G401.6 (cell line): ENCODE data around the gene CAV1.
"Not testable (repeated sequence)": the region's sequence is repeated elsewhere in the genome, so short reads cannot be mapped to it uniquely, and the experiment has no call there.

Experiments
- FAIRE-seq: peaks from 2 replicates; lab custom pipeline; 2012; peaks lifted over from hg19 to GRCh38; lab: Jason Lieb, UNC

CAV1 gene

GRCh38 chr7:116583653-116584052 is 58.8 kb downstream of the CAV1 start:
- FAIRE-seq, result no peak

DNA sequence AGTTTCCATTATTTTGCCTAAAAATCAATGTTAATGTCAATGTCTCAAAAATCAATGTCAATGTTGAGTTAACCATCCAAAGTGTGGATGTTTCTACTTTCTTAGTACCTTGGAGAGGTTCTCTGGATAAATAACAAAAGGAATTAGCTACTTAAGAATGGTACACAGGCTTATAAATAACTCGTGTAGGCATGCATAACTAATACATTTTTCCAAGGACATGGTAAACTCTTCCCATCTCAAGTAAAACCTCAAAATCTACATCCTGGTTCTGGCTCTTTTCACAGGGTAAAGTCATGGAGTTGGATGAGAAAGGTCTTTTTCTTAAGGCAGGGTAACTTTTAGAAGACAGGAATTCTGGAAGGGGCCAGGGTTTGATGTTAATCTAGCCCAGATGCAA is 59.9 kb downstream of the CAV1 start:
- no peak for FAIRE-seq

- no peak for FAIRE-seq
These were observed 60.6 kb downstream of the CAV1 start for GRCh38 chr7:116585392-116585791.

- no peak for FAIRE-seq
These were observed 61.1 kb downstream of the CAV1 start for GRCh38 chr7:116585967-116586366.

GRCh38 chr7:116587200-116587599 is 62.4 kb downstream of the CAV1 start:
- not testable (repeated sequence) for FAIRE-seq

DNA sequence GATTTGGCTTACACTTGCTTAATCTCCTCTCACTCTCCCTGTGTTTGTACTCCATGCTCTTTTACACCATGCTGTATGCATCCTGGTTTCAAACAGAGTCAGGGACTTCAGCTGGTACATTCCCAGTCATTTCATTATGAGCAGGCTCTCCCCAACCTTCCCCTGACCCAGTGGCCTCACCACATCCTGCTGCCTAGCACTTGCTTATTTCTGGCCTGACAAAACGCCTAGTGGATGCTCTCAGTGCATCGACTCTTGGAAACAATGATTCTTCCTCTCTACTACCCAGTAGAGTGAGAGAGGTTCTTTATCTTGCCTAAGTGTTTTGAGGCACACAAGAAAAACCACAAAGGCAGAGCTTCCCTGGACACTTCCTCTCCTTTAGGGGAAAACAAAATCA is 63.4 kb downstream of the CAV1 start:
- no peak for FAIRE-seq

DNA sequence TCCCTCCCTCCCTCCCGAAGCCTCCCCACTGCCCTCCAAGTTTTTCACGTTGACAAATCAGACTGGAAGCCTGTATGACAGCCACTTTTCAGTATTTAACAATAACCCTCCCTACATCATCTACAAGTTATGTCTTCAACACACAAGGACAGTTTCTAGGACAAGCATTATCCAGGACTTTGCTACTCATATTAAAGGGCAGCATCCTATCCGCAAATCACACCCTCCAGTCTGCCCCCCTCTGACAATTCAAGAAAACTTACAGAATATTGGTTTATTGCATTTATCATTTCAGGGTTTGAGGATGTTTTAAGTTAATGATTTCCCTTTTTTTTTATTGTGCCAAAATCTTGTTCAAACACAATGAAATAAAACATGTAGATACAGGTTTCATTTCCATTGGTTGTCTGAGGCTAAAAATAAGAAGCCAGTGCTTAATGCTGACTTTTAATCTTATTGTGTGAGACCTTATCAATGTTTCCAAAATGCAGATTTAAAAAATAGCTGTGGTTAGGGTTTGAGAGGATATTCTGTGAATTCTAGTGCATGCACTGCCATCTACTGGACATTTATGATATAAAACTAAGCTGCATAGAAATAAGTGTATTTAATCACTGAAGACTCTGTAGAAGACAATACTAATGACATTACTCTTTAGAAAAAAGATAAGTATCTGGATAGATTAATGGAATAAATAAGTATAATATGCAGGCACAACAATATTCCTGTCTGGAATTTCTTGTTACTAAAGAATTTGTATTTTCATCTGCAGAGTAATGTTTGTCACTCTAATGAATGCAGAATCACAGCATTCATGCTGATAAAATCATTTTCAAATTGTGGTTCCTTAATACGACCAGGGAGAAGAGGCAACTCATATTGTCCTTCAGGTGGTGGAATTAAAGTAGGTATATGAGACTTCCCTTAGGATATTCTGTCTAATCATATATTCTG is 64.1 kb downstream of the CAV1 start:
- peak; percentile 80 for FAIRE-seq

GRCh38 chr7:116591202-116592040 is 66.6 kb downstream of the CAV1 start:
- peak; percentile 36 for FAIRE-seq

- no peak for FAIRE-seq
These were observed 67.2 kb downstream of the CAV1 start for GRCh38 chr7:116592041-116592355.

DNA sequence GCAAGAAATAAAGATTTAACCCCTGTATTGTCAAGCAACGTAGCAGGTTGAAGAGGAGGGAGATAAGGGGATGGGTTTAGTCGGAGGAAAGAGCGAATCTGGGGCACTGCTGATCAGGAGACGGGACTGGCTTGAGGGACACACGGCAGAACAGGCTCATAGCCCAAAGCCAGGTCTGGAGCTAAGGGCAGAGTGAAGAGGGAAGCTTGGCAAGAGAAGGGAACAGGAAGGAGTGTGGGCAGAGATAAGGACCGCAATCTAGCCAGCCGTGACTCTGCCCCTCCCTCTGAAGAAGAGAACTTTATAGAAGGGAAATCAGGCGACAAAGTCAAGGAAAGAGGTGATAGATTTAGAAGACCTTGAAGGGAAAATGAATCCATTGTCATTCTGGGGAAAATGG is 67.6 kb downstream of the CAV1 start:
- no peak for FAIRE-seq

- no peak for FAIRE-seq
These were observed 68.7 kb downstream of the CAV1 start for GRCh38 chr7:116593359-116594075.

DNA sequence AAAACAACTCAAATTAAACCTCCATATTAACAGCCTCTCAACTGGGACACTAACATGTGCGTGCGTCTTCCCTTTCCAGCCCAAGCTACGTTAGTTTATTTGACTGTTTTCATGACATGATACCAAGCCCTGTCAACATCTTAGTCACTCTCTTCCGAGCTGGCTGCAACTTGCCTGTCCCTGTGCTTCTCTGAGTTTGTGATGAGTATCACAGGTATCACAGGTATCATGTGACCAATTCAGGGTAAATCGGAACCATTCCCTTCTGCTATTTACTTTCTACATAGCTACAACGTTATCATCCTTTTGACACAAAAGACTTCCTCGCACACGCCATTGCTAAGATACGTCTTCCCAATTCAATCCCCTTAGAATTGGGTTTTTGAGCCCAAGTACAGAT is 70.2 kb downstream of the CAV1 start:
- FAIRE-seq, result no peak

DNA sequence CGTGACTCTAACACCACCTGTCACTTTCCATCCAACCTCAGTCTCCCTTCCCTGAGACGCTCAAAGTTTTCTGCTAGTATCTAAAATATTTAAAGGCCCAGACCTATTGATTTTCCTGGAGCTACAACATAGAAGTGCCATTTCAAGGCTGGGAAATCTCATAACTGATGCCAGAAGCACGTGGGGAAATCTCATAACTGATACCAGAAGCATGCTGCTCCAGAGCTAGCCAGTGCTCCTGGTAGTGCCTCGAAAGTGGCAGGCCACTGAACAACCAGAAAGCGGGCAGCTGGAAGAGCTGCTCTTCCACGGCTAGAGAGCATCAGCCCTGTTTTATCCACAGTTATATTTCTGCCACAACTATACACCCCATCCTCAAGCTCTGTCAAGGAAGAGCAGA is 72.5 kb downstream of the CAV1 start:
- FAIRE-seq, result no peak

DNA sequence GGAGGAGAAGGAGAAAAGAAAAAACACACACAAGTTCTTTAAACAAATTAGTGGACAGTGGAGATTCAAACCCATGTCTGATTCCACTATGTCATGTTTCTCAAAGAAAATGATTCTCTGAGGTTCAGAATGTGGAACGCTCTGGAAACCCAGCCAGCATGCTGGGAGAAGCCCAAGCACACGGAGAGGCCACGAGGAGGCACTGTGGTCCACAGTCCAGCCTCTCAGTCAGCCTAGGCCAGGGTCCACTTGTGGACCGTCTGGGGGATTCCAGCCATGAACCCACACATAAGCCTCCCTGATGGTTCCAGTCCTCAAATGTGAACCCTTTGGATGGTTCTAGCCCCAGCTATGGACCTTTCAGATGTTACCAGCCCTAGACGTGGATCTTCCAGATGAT is 73.4 kb downstream of the CAV1 start:
- no peak for FAIRE-seq

- no peak for FAIRE-seq
These were observed 74.0 kb downstream of the CAV1 start for GRCh38 chr7:116598861-116599260.

DNA sequence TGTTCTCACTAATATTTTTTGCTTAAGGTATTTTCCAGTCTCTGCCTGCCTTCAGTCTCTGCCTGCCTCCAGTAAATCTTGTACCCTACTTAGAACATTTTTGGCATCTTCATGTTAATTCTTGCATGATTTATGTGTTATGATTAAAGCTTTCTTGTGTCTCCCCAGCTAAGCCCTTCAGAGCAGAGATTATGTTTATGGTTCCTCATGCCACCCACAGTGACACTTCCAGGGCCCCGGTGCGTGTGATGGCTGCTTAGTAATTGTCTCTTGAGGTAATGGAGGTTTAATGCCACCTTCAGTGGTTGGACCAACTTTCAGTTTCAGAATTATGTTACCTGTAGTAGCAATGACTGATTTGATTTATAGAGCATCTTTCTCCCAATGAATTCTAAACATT is 76.6 kb downstream of the CAV1 start:
- FAIRE-seq, result no peak

DNA sequence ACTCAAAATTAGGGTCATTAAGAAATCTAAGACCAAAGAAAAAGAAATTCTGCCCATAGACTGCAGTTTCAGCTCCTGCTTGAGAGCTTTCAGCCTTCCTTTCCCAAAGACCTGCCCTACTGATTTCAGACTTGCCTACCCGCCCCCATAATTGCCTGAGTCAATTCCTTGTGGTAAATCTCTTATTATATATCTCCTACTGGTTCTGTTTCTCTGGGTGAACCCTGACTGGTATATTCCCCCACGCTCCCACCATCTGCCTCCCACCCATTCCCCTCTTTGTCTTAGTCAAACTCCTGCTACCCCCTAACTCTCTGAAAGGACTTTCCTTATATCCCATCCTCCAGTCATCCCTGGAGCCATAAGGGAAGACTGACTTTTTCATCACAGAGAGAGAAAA is 82.5 kb downstream of the CAV1 start:
- no peak for FAIRE-seq

GRCh38 chr7:116610210-116610609 is 85.4 kb downstream of the CAV1 start:
- FAIRE-seq, result no peak

GRCh38 chr7:116610721-116611120 is 85.9 kb downstream of the CAV1 start:
- no peak for FAIRE-seq
